Hepatocyte (in vitro differentiated cells): Measurements from ENCODE around the gene ZNF805.

Experiments used
- EZH2 ChIP-seq: fragments of 200-600 bp; sonication (generic); IDR thresholded peaks from 2 replicates; pipeline ENCODE4 v1.6.1; 2016; ENCODE audit warnings: antibody characterized with exemption, mild to moderate bottlenecking, borderline replicate concordance
- TF ChIP-seq, protein P1 (sequence below): fragments of 200-600 bp; sonication (generic); IDR thresholded peaks from 2 replicates; pipeline ENCODE4 v1.5.1; 2016; ENCODE audit warnings: antibody characterized with exemption, mild to moderate bottlenecking; ENCODE audit not compliant: poor library complexity

DNA sequence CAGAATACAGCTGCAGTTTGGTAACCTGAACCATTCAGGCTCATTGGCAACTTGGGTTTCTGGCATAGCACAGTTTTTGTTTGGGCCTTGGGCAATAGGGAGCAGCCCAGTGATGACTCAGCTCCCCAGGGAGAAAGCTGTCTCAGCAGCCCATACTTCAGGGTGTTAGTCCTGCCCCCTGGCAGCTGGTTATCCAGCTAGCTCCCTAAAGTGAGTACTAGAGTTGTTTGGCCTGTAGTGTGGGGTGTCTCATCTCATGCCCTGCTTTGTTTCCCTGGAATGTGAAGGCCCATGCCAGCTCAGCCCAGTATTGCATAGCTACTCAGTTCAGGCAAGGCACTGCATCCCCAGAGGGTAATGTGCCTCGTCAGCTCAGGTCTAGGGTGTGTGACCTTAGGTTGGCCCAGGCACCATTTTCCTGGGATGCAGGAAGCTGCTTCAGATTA, 61.6 kb downstream of the ZNF805 start:
- TF ChIP-seq, protein P1, sequence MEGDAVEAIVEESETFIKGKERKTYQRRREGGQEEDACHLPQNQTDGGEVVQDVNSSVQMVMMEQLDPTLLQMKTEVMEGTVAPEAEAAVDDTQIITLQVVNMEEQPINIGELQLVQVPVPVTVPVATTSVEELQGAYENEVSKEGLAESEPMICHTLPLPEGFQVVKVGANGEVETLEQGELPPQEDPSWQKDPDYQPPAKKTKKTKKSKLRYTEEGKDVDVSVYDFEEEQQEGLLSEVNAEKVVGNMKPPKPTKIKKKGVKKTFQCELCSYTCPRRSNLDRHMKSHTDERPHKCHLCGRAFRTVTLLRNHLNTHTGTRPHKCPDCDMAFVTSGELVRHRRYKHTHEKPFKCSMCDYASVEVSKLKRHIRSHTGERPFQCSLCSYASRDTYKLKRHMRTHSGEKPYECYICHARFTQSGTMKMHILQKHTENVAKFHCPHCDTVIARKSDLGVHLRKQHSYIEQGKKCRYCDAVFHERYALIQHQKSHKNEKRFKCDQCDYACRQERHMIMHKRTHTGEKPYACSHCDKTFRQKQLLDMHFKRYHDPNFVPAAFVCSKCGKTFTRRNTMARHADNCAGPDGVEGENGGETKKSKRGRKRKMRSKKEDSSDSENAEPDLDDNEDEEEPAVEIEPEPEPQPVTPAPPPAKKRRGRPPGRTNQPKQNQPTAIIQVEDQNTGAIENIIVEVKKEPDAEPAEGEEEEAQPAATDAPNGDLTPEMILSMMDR, result no peak
- TF ChIP-seq EZH2, result no peak
